ENCODE data around the gene BRCC3. TPM values are rescaled to one million over a fixed set of nuclear protein-coding genes. Genes with fewer than 3 reads are reported as not detected.

Gene BRCC3
- total RNA-seq, 1 experiment from 2014 or later, result 12.1 TPM

- DNase-seq (ENCODE audit: low read depth in 1 of 2, low spot score in 2 of 2), result peak in 1 of 2 experiments; percentile 2
- no peaks in the 10 kb centered on the region for H3K9me3 ChIP-seq (replicated peaks)
- peak overlapping the region; percentile 95 for H3K27ac ChIP-seq
- peaks cover 25% of the 10 kb centered on the region for H3K4me1 ChIP-seq (replicated peaks)
- H3K4me3 ChIP-seq, result peak overlapping the region; percentile 72
- peaks cover 6% of the 10 kb centered on the region; the same call in 1 of the 2 replicates for H3K36me3 ChIP-seq
- no peaks in the 10 kb centered on the region for H3K27me3 ChIP-seq (replicated peaks)
These were observed 1.3 kb upstream of the BRCC3 start for GRCh38 chrX:155070038-155070437.

GRCh38 chrX:155070663-155070974 lies 689 bp upstream of the BRCC3 start:
- Histone ChIP-seq H3K36me3 (peaks cover 9% of the 10 kb centered on the region; the same call in 1 of the 2 replicates), H3K4me1 (replicated peaks) (peaks cover 20% of the 10 kb centered on the region), H3K27ac (peak overlapping the region; percentile 95), H3K4me3 (peak overlapping the region; percentile 72), H3K27me3 (replicated peaks) (no peaks in the 10 kb centered on the region), H3K9me3 (replicated peaks) (no peaks in the 10 kb centered on the region)
- no peak for DNase-seq (ENCODE audit: low read depth in 1 of 2, low spot score in 2 of 2)

- no peak for DNase-seq (ENCODE audit: low read depth in 1 of 2, low spot score in 2 of 2)
These were observed 479 bp downstream of the BRCC3 start for GRCh38 chrX:155071694-155072280.

GRCh38 chrX:155086202-155086840 lies 15.0 kb downstream of the BRCC3 start:
- Histone ChIP-seq H3K4me1 (replicated peaks) (no peaks in the 10 kb centered on the region), H3K36me3 (no peaks in the 10 kb centered on the region), H3K9me3 (replicated peaks) (no peaks in the 10 kb centered on the region), H3K27ac (no peak overlapping the region), H3K4me3 (no peak overlapping the region), H3K27me3 (replicated peaks) (no peaks in the 10 kb centered on the region)
- DNase-seq (ENCODE audit: low read depth in 1 of 2, low spot score in 2 of 2), result peak in 1 of 2 experiments; percentile 46

More at GRCh38 chrX:155071694-155072280, 479 bp downstream of the BRCC3 start:
- Histone ChIP-seq H3K27ac (no peak overlapping the region), H3K27me3 (replicated peaks) (no peaks in the 10 kb centered on the region), H3K4me3 (peak overlapping the region; percentile 72), H3K4me1 (replicated peaks) (peaks cover 14% of the 10 kb centered on the region), H3K36me3 (peaks cover 9% of the 10 kb centered on the region; the same call in 1 of the 2 replicates), H3K9me3 (replicated peaks) (no peaks in the 10 kb centered on the region)

- no peaks in the 10 kb centered on the region for H3K9me3 ChIP-seq (replicated peaks)
- no peaks in the 10 kb centered on the region for H3K36me3 ChIP-seq
- H3K4me3 ChIP-seq, result no peak overlapping the region
- no peaks in the 10 kb centered on the region for H3K27me3 ChIP-seq (replicated peaks)
- no peak for DNase-seq (ENCODE audit: low read depth in 1 of 2, low spot score in 2 of 2)
- no peaks in the 10 kb centered on the region for H3K4me1 ChIP-seq (replicated peaks)
- H3K27ac ChIP-seq, result no peak overlapping the region
These were observed 15.8 kb downstream of the BRCC3 start for GRCh38 chrX:155086961-155087735.

GRCh38 chrX:155094468-155095061 lies 23.3 kb downstream of the BRCC3 start:
- peak in 1 of 2 experiments; percentile 2 for DNase-seq (ENCODE audit: low read depth in 1 of 2, low spot score in 2 of 2)
- H3K4me1 ChIP-seq (replicated peaks), result no peaks in the 10 kb centered on the region
- H3K9me3 ChIP-seq (replicated peaks), result no peaks in the 10 kb centered on the region
- H3K27me3 ChIP-seq (replicated peaks), result no peaks in the 10 kb centered on the region
- no peak overlapping the region for H3K4me3 ChIP-seq
- peaks cover 9% of the 10 kb centered on the region; the same call in 1 of the 2 replicates for H3K36me3 ChIP-seq
- H3K27ac ChIP-seq, result no peak overlapping the region

GRCh38 chrX:155105919-155106318 lies 34.6 kb downstream of the BRCC3 start:
- Histone ChIP-seq H3K9me3 (replicated peaks) (no peaks in the 10 kb centered on the region), H3K4me1 (replicated peaks) (no peaks in the 10 kb centered on the region), H3K4me3 (no peak overlapping the region), H3K27ac (no peak overlapping the region), H3K36me3 (0 out of 2 replicates have a peak, but pooled peaks cover 3% of the 10 kb centered on the region), H3K27me3 (replicated peaks) (no peaks in the 10 kb centered on the region)
- no peak for DNase-seq (ENCODE audit: low read depth in 1 of 2, low spot score in 2 of 2)

GRCh38 chrX:155108427-155108826 lies 37.1 kb downstream of the BRCC3 start:
- H3K27me3 ChIP-seq (replicated peaks), result no peaks in the 10 kb centered on the region
- 0 out of 2 replicates have a peak, but pooled peaks cover 5% of the 10 kb centered on the region for H3K36me3 ChIP-seq
- no peak overlapping the region for H3K27ac ChIP-seq
- no peak overlapping the region for H3K4me3 ChIP-seq
- no peak for DNase-seq (ENCODE audit: low read depth in 1 of 2, low spot score in 2 of 2)
- no peaks in the 10 kb centered on the region for H3K9me3 ChIP-seq (replicated peaks)
- H3K4me1 ChIP-seq (replicated peaks), result no peaks in the 10 kb centered on the region

GRCh38 chrX:155112171-155112570 lies 40.9 kb downstream of the BRCC3 start:
- no peak for DNase-seq (ENCODE audit: low read depth in 1 of 2, low spot score in 2 of 2)
- no peaks in the 10 kb centered on the region for H3K9me3 ChIP-seq (replicated peaks)
- H3K4me3 ChIP-seq, result no peak overlapping the region
- no peaks in the 10 kb centered on the region for H3K27me3 ChIP-seq (replicated peaks)
- H3K4me1 ChIP-seq (replicated peaks), result no peaks in the 10 kb centered on the region
- 0 out of 2 replicates have a peak, but pooled peaks cover 5% of the 10 kb centered on the region for H3K36me3 ChIP-seq
- H3K27ac ChIP-seq, result no peak overlapping the region

- DNase-seq (ENCODE audit: low read depth in 1 of 2, low spot score in 2 of 2), result no peak
- no peaks in the 10 kb centered on the region for H3K4me1 ChIP-seq (replicated peaks)
- no peak overlapping the region for H3K27ac ChIP-seq
These were observed 41.8 kb downstream of the BRCC3 start for GRCh38 chrX:155113097-155113496.

GRCh38 chrX:155115174-155115819 lies 44.0 kb downstream of the BRCC3 start:
- DNase-seq (ENCODE audit: low read depth in 1 of 2, low spot score in 2 of 2), result no peak
- no peaks in the 10 kb centered on the region for H3K4me1 ChIP-seq (replicated peaks)
- H3K27ac ChIP-seq, result no peak overlapping the region
- H3K9me3 ChIP-seq (replicated peaks), result no peaks in the 10 kb centered on the region
- H3K4me3 ChIP-seq, result no peak overlapping the region
- H3K27me3 ChIP-seq (replicated peaks), result no peaks in the 10 kb centered on the region
- 0 out of 2 replicates have a peak, but pooled peaks cover 3% of the 10 kb centered on the region for H3K36me3 ChIP-seq

More at GRCh38 chrX:155113097-155113496, 41.8 kb downstream of the BRCC3 start:
- Histone ChIP-seq H3K4me3 (no peak overlapping the region), H3K36me3 (0 out of 2 replicates have a peak, but pooled peaks cover 5% of the 10 kb centered on the region), H3K9me3 (replicated peaks) (no peaks in the 10 kb centered on the region), H3K27me3 (replicated peaks) (no peaks in the 10 kb centered on the region)

GRCh38 chrX:155127465-155127864 lies 56.2 kb downstream of the BRCC3 start:
- no peak overlapping the region for H3K4me3 ChIP-seq
- H3K27me3 ChIP-seq (replicated peaks), result no peaks in the 10 kb centered on the region
- H3K9me3 ChIP-seq (replicated peaks), result no peaks in the 10 kb centered on the region
- DNase-seq (ENCODE audit: low read depth in 1 of 2, low spot score in 2 of 2), result no peak
- H3K27ac ChIP-seq, result no peak overlapping the region
- no peaks in the 10 kb centered on the region for H3K36me3 ChIP-seq
- H3K4me1 ChIP-seq (replicated peaks), result no peaks in the 10 kb centered on the region

GRCh38 chrX:155127940-155128339 lies 56.6 kb downstream of the BRCC3 start:
- Histone ChIP-seq H3K4me3 (no peak overlapping the region), H3K36me3 (no peaks in the 10 kb centered on the region), H3K9me3 (replicated peaks) (no peaks in the 10 kb centered on the region), H3K27me3 (replicated peaks) (no peaks in the 10 kb centered on the region), H3K4me1 (replicated peaks) (no peaks in the 10 kb centered on the region), H3K27ac (no peak overlapping the region)
- no peak for DNase-seq (ENCODE audit: low read depth in 1 of 2, low spot score in 2 of 2)
